SU-DHL-6 (cell line): ENCODE data around the gene NAA16.

Experiments used
- H2AFZ ChIP-seq: fragments of 200-600 bp; sonication (generic); 2 replicates; pipeline ENCODE4 v1.6.1; 2014; ENCODE audit warnings: low read depth, mild to moderate bottlenecking, moderate library complexity, mixed read lengths, antibody characterized with exemption, low read length; ENCODE audit not compliant: severe bottlenecking
- H3F3A ChIP-seq: fragments of 200-600 bp; shearing (Covaris generic); 2 replicates; pipeline ENCODE4 v1.6.0; 2016; ENCODE audit warnings: antibody characterized with exemption, mild to moderate bottlenecking; ENCODE audit not compliant: insufficient read depth
- H3K27ac ChIP-seq: fragments of 200-600 bp; sonication (generic); 2 replicates; pipeline ENCODE4 v1.5.1; 2016; ENCODE audit warnings: low read depth, mild to moderate bottlenecking, low read length, moderate library complexity, mixed read lengths
- H3K27me3 ChIP-seq: fragments of 200-600 bp; sonication (generic), shearing (Covaris generic); 2 replicates; pipeline ENCODE4 v1.6.0; 2014; ENCODE audit warnings: mild to moderate bottlenecking, low read length
- H3K36me3 ChIP-seq: fragments of 200-600 bp; sonication (generic); 2 replicates; pipeline ENCODE4 v1.6.1; 2014; ENCODE audit warnings: mild to moderate bottlenecking, low read length, mixed read lengths
- H3K4me2 ChIP-seq: fragments of 300-600, 200-600 bp; shearing (Covaris generic), sonication (generic); 2 replicates; pipeline ENCODE4 v1.6.0; 2014; ENCODE audit warnings: low read length, low read depth, mild to moderate bottlenecking; ENCODE audit not compliant: poor library complexity, severe bottlenecking
- H3K4me3 ChIP-seq: fragments of 200-600 bp; sonication (generic); 2 replicates; pipeline ENCODE4 v1.5.1; 2014; ENCODE audit warnings: antibody characterized with exemption, low read length, mild to moderate bottlenecking, mixed read lengths; ENCODE audit not compliant: insufficient read depth, poor library complexity, severe bottlenecking
- H3K79me2 ChIP-seq: fragments of 200-600 bp; sonication (generic); 2 replicates; pipeline ENCODE4 v1.6.1; 2014; ENCODE audit warnings: mild to moderate bottlenecking, low read length, moderate library complexity; ENCODE audit not compliant: insufficient read depth
- H3K9ac ChIP-seq: fragments of 200-600 bp; sonication (generic); 2 replicates; pipeline ENCODE4 v1.7.0; 2014; ENCODE audit warnings: mild to moderate bottlenecking, low read length
- H3K9me2 ChIP-seq: fragments of 200-600 bp; sonication (generic); replicated peaks from 2 replicates; pipeline ENCODE4 v1.6.1; 2014; ENCODE audit warnings: low read length; ENCODE audit not compliant: insufficient read depth
- H3K9me3 ChIP-seq: fragments of 200-600 bp; sonication (generic); 2 replicates; pipeline ENCODE4 v1.6.1; 2014; ENCODE audit warnings: low read length, mixed read lengths; ENCODE audit not compliant: insufficient read depth
- H4K20me1 ChIP-seq: fragments of 200-600 bp; sonication (generic); 2 replicates; pipeline ENCODE4 v1.6.1; 2014; ENCODE audit warnings: low read depth, mild to moderate bottlenecking, antibody characterized with exemption, low read length, moderate library complexity, mixed read lengths
- EZH2phosphoT487 ChIP-seq: fragments of 200-600 bp; sonication (generic), shearing (Covaris generic); conservative IDR thresholded peaks from 2 replicates; pipeline ENCODE4 v1.6.1; 2018; ENCODE audit warnings: mild to moderate bottlenecking, antibody characterized with exemption, low read length, moderate library complexity, mixed read lengths
- TF ChIP-seq, protein P1 (sequence below): fragments of 200-600 bp; sonication (generic); IDR thresholded peaks from one replicate; pipeline ENCODE4 v1.5.1; 2017; ENCODE audit warnings: antibody characterized with exemption, mild to moderate bottlenecking, low read length, moderate library complexity; ENCODE audit not compliant: insufficient read depth, poor library complexity, severe bottlenecking

Gene NAA16

DNA sequence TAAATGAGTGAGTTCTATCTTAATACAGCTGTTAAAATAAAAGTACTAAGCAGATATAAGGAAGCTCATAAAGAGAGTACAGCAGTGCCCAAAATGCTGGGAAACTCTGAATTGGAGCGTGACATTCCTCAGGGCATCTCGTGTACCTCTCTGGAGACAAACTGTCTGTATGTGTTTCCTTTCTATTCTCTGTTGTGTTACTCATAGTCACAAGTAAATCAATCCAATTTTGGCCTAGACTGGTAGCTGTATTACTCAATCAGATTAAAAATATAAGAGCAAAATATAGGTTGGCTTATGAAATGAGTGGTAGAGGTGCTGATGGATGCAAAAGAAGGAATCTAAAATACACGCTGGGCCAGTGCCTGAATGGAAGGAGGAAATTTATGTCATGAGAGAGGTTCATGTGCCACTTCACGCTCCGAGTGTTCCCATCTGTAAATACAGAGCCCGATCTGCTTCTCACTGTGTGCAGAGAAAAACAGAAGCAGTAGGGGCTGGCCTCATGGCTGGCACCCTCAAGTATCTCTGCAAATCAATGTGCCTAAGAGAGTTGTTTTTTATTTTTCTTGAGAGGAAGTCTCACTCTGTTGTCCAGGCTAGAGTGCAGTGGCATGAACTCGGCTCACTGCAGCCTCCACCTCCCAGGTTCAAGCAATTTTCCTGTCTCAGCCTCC lies 87.6 kb downstream of the NAA16 start:
- Histone ChIP-seq H3K9me3 (no peaks in the 10 kb centered on the region), H3F3A (peaks cover 10% of the 10 kb centered on the region), H3K27me3 (no peaks in the 10 kb centered on the region), H3K9me2 (no peaks in the 10 kb centered on the region), H3K9ac (no peak overlapping the region), H4K20me1 (no peaks in the 10 kb centered on the region), H3K4me3 (no peak overlapping the region), H3K4me2 (no peak overlapping the region), H2AFZ (no peak overlapping the region), H3K27ac (no peak overlapping the region), H3K79me2 (no peaks in the 10 kb centered on the region), H3K36me3 (no peaks in the 10 kb centered on the region)
- TF ChIP-seq, protein P1, sequence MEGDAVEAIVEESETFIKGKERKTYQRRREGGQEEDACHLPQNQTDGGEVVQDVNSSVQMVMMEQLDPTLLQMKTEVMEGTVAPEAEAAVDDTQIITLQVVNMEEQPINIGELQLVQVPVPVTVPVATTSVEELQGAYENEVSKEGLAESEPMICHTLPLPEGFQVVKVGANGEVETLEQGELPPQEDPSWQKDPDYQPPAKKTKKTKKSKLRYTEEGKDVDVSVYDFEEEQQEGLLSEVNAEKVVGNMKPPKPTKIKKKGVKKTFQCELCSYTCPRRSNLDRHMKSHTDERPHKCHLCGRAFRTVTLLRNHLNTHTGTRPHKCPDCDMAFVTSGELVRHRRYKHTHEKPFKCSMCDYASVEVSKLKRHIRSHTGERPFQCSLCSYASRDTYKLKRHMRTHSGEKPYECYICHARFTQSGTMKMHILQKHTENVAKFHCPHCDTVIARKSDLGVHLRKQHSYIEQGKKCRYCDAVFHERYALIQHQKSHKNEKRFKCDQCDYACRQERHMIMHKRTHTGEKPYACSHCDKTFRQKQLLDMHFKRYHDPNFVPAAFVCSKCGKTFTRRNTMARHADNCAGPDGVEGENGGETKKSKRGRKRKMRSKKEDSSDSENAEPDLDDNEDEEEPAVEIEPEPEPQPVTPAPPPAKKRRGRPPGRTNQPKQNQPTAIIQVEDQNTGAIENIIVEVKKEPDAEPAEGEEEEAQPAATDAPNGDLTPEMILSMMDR, result no peak
- no peak for TF ChIP-seq EZH2phosphoT487

DNA sequence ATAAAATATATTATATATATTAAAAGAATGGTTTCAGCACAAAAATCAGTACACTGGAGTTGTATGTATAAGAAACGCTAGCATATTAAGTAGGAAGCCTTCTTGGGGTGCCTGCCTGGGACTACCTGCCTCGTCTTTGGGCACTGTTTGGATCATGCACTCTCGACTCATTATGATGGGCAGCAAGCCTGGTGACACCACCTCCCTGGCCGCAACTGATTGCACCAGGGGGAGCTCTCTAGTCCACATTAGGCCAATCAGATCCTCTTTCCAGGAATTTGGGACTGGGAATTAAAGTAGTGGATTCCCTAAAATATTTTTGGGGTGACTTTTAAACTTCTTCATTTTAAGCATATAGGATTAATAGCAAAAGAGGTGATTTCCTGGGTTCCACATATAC lies 90.3 kb downstream of the NAA16 start:
- TF ChIP-seq EZH2phosphoT487, result no peak
- TF ChIP-seq, protein P1, result no peak
- no peaks in the 10 kb centered on the region for H4K20me1 ChIP-seq
- H3K79me2 ChIP-seq, result no peaks in the 10 kb centered on the region
- no peak overlapping the region for H3K9ac ChIP-seq
- H3K27me3 ChIP-seq, result no peaks in the 10 kb centered on the region
- peaks cover 10% of the 10 kb centered on the region for H3F3A ChIP-seq
- H3K9me3 ChIP-seq, result no peaks in the 10 kb centered on the region
- no peak overlapping the region for H3K4me3 ChIP-seq
- H3K27ac ChIP-seq, result no peak overlapping the region
- H3K9me2 ChIP-seq, result no peaks in the 10 kb centered on the region
- no peaks in the 10 kb centered on the region for H3K36me3 ChIP-seq
- H2AFZ ChIP-seq, result no peak overlapping the region
- no peak overlapping the region for H3K4me2 ChIP-seq

DNA sequence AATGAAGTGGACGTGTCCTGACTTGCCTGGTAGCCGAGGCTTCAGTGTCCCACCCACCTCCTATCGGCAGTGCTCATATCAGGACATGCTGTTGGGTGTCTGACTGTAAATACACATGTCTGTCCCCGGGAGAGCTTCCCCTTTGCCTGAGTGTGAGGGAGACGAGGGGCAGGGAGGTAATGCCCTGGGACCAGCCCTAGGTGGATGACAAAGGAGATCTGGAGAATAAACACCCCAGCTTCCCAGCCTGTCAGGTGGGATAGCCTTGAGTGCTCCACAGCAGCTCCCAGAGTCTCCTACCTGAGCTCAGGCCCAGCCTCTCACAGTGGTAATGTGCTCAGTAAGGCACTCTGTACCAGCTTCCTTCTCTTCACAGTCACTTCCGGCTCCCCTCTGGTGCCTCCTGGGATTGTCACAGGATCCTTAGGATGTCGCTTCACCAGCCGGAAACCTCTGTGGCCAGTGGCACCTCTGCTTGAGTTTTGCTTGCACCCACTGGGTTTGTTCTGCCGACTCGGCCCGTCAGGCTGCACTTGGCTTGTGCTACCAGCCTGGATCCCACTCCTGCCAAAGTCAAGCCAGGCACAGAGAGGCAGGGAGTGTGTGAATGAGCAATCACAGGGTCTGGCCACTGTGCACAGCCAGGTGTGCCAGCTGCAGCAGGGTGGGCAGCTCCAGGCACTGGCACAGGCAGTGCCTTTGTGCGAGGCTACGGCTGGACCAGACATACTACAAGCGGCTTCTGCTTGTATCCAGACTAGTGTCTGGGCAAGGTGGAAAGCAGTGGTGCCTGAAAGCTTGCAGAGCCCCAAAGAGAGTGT lies 91.8 kb downstream of the NAA16 start:
- no peaks in the 10 kb centered on the region for H3K9me3 ChIP-seq
- H3K4me2 ChIP-seq, result no peak overlapping the region
- H4K20me1 ChIP-seq, result no peaks in the 10 kb centered on the region
- no peaks in the 10 kb centered on the region for H3K9me2 ChIP-seq
- H2AFZ ChIP-seq, result no peak overlapping the region
- no peak overlapping the region for H3K27ac ChIP-seq
- no peaks in the 10 kb centered on the region for H3K79me2 ChIP-seq
- H3K4me3 ChIP-seq, result no peak overlapping the region
- TF ChIP-seq EZH2phosphoT487, result no peak
- TF ChIP-seq, protein P1, result no peak
- no peaks in the 10 kb centered on the region for H3K27me3 ChIP-seq
- peaks cover 10% of the 10 kb centered on the region for H3F3A ChIP-seq
- no peaks in the 10 kb centered on the region for H3K36me3 ChIP-seq
- no peak overlapping the region for H3K9ac ChIP-seq
